ENCODE measurements around the gene FHIT.

FHIT gene

DNA sequence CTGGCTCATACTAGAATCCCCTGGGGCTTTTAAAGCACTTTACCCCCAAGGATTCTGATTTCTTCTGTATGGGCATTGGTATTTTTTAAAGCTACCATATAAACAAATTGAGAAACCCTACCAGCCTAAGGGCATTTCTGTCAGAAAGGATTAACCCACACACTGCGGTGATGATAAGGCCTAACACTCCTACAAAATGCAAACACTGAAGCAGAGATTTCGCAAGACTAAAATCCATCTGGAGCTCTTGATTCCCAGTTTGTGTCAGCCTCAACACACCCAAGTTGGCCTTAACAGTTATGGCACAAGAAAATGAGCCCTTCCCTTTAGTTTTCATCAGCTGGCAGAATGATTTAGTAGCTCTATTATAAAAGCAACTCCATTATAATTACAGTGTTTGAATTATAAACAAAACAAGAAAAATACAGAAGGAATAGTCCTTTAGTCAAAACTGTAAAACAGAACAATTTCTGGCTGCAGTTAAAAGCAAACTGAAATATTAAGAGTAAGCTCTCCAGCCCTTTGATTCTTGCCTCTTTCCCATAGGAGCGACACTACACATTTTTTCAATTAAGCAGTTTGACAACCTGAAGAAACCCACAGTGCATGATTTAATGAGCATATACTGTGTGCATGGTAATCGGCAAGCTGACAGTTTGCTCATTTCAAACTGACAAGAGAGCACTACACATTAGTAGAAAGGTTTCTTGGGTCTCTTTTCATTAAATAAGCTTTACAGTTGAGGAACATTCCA is 441.2 kb downstream of the FHIT start:
- no peak for DNase-seq

DNA sequence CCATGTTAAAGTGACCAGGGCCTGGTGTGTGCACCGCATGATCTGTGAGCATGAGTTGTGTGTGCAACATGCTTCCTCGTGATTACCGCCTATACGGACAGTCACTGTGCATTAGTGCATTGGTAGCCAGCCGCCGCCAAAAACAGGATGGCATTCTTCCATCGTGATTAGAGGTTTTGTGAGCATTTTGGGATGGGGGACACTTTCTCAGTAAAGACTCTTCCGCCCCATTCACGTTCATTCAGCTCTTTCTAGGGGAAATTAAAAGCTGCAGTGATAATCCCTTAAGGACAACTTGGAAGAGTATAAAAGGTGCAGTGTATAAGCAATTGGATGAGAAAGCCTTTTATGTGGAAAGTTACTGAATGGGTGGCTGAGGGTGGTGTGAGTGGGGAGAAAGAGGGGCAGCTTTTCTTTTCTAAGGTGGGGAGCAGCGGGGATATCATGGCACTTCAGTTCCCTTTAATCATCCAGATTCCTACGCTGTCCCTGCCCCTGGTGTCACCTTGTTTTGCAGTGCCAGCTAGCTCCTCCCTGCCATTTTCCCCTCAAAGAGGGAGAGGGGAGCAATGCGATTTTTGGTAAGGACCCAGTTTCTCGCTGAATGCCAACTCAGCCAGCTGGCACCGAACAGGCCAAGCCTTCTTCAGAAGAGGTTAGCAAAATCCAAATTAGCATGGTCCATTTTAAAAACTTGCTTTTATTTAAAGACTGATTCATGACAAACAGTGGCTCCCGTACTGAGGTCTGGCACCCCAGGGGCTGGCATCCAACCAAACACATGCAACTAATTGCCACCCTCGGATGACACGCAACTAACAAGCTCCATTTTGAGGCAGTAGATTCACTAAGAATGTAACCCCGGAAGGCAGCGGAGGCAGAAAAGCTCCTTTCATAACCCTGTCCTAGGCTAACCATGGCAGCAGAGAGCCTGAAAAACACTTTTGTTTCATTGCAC is 447.8 kb downstream of the FHIT start:
- DNase-seq = no peak

DNA sequence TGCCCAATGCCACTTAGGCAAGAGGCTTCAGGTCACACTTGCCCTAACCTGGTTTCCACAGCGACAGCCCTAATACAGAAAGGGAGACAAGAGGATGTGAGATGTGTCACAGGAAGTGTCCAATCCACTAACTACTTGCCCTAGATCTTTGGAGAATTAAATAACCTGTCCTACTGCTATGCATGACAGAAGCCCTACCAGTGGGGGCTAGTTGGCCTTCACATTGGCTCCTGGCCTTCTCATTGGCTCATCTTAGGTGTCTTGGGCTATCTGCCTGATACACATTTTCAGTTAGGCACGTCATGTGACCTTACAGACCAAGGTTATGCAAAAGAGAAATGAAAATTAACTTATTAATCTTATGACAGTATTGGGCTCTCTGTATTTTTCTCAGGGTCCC is 449.9 kb downstream of the FHIT start:
- no peak for DNase-seq

DNA sequence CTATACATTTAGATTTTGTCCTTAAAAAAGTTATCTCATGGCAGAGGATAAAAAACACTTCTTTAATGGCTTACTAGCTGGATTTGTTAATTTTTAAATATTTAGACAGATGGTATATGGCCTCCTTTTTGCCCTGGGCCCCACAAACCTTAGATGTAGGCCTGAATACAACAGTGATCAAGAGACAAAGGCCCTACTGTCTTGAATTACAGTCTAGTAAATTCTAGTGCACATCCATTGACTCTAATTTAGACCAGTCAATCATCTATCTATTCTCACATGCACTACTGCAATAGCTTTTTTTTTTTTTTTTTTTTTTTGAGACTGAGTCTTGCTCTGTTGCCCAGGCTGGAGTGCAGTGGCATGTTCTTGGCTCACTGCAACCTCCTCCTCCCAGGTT is 452.8 kb downstream of the FHIT start:
- no peak for DNase-seq

DNA sequence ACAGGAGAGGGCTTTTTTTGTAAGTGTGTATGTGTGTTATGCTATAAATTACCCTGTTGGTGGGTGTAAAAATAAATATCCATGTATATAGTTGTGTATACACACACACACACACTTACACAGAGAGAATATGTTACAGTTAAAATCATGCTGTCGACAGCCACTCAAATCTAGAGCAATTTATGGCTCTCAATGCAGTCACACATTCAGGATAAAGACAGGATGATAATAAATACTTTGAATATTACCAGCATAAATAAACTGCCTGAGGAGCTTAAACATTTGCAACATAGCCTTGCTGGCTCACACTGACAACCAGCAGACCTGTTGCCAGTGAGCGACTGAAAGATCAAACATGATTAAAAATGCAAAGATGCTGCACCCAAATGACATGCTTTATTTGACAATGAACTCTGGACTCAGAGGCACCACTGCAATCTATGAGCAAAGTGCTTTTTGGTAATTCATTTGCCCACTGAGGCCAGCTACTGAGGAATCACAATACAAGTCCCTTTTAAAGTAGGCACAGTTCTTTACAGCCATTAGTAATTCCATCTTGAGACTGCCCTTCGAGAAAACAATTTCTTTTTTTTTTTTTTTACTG is 458.9 kb downstream of the FHIT start:
- no peak for DNase-seq

DNA sequence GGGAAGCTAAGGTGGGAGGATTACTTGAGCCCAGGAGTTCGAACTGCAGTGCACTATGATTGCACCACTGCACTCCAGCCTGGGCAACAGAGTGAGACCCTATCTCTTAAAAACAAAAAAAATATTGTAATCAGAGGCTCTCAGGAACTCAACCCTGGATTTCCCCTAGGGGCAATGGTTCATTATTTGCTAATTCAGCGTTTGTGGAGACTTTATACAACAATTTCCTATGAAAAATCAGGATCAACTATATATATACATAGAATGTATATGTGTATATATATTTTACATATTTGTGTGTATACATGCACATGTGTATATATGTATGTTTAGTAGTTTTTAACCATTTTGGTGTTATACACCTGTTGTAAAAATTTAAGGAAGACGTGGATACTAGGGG is 463.1 kb downstream of the FHIT start:
- no peak for DNase-seq

DNA sequence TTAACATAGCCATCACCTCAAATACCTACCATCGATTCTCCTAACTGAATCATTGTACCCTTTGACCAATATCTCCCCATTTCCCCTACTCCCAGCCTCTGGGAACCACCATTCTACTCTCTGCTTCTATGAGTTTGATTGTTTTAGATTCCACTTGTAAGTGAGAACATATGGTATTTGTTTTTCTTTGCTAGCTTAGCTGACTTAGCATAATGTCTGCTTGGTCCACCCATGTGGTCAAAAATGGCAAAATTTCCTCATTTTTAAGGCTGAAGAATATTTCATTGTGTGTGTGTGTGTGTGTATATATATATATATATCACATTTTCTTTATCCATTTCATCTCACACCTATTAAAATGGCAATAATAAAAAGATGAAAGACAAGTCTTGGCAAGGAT is 469.3 kb downstream of the FHIT start:
- DNase-seq = no peak

DNA sequence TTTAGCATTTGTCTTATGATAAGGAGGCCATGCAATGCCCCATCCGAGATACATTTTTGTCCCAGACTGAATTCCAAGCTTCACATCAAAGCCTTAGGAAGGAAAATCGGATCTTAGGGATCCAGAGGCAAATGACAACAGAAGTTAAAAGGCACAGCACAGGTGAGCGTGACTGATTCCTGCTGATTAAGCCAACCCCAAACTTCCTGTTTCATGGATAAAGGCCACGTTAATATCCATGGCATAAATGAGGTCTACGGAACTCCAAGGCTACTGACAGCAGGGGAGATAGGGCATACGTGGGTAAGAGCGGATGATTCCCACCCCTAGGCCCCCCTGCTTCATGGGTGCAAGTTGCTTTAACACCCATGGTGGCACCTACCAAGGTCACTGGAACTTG is 471.6 kb downstream of the FHIT start:
- no peak for DNase-seq

DNA sequence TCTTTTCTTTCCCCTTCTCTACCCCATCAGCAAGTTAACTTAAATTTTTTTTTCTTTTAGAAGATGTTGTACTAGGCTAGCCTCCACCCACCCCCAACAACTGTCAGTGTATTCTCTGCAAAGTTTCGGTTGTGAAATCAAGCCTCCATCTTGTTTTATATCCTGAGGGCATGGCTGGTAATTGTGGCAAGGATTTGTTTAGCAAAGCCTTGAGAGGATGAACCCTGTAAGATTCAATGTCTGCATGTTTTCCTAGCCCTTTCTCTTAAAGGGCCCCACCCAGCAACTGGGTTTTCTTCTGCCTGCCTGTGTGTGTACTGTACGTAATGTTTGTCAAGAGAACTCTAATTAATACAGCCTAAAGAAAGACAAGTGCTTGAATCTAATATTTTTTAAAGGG is 475.3 kb downstream of the FHIT start:
- no peak for DNase-seq

DNA sequence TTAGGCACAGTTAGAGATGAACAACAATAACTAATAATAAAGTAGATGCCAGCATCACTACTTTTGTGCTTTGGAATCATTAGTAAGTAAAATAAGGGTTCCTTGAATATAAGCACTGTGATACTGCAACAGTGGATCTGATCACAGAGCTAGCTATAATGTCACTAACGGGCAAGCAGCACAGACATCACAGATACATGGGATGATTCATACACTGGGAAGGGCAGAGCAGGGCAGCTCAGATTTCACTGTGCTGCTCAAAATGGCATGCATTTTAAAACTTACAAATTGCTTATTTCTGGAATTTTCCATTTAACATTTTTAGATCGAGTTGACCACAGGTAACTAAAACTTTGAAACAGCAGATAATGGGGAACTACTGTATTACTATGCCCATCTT is 476.6 kb downstream of the FHIT start:
- DNase-seq = no peak

DNA sequence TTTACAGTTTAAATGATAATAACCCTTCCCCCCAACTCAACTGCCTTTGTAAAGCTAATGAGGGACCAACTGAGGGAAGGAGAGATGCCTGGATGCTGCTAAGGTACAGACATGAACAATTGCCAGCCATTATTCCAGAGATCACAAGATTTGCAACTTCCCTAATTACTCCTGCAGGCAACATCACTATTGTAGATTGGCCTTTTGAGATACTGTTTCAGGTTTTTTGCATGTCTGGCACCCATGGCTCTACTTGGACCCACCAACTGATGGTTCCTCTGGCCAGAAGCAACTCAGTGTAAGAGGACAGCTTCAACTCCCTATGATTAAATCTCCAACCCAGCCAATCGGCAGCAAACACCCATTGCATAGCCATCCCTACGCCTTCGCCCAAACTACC is 478.7 kb downstream of the FHIT start:
- no peak for DNase-seq

DNA sequence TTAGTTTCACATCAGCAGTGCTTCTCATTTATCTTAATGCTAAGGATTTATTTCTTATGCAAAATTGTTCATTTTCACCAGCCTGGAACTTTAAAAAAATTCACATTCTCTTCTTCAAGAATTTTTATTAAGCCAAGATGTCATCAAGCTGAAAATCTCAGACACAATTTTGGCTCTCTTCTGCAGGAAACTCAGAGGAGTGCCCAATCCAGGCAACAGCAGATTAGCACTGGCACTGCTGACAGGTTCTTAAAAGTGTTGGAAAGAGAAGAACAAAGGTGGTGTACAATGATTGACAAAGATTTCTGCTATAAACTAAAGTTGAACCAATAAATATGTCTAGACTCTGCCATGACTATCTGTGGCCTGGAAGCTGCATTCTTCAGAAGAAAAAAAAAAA is 479.5 kb downstream of the FHIT start:
- no peak for DNase-seq

DNA sequence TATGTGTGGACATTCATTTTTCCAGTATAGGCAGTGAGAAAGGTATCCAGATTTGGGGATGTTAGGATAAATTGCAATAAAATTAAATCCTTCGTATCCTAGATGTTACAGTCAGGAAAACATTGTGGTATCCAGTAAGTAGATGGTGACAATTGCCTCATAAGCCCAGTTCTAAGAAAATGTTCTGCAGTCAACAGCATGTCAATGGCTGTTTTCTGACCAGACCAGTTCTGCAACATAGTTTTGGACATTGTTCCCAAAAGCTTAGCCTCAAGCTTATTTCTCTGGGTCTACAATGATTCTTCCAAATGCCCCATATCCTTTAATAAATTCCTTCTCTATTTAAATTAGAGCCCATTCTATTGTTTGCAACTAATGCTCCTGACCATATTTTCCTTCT is 480.7 kb downstream of the FHIT start:
- DNase-seq = no peak

DNA sequence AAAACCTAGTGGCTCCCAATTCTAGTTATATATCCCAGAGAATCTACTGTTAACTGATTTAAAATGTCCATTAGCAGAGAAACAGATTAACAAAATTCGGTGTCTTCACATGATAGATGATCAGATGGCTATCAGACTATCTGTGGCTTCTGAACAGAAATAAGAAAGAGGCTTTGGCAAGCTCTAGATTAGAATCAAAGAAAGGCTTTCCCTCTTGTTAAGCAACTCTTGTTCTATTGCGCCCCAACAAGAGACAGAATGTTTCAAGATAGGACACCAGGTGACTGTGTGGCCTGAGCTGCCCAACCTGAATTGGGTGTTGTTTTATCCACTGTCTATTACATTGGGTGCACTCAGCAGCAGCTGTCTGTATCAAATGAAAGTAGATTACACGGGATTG is 483.7 kb downstream of the FHIT start:
- DNase-seq = no peak

DNA sequence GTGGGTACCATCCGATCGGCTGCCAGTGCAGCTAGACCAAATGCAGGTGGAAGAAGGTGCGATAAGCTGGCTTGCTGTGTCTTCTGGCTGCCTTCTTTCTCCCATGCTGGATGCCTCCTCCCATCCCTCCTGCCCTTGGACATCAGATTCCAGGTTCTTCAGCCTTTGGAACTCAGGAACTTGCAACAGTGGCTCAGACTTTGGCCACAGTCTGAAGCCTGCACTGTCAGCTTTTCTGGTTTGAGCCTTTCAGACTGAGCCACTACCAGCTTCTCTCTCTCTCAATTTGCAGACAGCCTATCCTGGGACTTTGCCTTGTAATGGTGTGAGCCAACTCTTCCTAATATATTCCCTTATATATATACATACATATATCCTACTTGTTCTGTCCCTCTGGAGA is 485.5 kb downstream of the FHIT start:
- no peak for DNase-seq

DNA sequence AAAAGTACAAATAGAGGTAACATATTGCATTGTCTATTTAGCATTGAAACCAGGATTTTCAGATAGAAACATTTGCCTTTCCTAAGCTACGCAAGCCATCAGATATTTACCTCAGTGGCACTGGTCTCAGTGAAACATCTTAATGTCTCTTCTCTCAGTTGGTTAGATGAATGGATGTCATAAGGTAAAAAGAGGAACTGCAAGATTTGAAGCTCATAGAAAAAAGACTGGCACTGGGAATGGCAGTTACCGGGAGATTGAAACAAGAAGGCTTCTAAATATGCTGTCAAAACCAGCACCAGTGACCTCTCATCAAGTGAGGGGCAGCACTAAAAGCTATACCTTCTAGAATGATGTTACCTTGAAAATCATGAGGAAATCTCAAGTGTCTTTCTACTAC is 486.4 kb downstream of the FHIT start:
- no peak for DNase-seq

DNA sequence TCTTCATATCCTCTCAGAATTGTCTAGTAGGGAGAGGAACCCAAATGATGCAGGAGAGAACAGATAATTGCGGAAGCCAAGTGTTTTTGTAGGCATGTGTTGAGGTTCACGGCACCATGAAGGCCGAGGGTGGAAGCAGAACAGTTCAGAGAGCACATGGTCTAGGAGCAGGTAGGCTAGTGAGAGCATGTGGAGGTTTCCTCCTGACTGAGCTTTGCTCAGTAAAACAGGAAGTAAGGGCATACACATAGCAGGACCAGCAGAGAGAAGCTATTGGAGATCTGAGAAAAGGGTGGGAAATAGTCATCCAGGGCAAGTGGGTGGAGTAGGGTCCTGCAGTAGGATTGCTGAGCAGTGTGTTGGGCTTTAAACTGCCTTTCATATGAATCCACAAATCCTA is 491.1 kb downstream of the FHIT start:
- no peak for DNase-seq

DNA sequence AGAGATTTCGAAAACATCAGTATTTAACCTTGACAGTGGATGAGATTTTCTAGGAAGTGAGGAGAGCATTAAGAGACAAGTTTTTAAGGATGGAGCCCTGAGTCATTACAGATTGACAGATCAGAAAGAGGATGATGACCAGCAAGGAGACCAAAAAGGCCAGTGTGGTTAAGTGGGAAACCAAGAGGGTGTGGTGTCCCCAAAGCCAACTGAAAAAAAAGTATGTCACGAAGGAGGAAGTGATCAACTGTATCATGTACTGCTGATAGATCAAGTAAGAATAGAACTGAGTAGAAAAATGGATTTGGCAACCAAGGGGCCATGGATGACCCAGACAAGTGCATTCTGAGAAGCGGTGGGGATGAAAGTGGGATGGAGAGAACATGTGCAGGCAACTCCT is 491.8 kb downstream of the FHIT start:
- DNase-seq = no peak

DNA sequence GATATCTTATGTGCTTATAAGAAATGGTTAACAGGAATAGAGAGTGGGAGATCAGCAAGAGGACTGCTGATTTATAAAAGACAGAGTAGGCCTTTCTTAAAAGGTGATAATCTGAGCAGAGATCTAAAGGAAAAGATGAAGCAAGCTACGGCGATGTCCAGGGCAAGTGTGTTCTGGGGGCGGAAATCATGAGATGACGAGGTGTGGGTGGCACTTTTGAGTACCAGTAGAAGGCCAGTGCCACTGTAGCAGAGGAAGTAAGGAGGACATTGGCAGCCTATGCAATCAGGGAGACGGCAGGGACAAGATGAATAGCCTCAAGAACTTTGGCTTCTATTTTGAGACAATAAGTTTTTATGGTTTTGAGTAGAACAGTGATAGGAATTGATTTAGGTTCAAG is 492.4 kb downstream of the FHIT start:
- no peak for DNase-seq

DNA sequence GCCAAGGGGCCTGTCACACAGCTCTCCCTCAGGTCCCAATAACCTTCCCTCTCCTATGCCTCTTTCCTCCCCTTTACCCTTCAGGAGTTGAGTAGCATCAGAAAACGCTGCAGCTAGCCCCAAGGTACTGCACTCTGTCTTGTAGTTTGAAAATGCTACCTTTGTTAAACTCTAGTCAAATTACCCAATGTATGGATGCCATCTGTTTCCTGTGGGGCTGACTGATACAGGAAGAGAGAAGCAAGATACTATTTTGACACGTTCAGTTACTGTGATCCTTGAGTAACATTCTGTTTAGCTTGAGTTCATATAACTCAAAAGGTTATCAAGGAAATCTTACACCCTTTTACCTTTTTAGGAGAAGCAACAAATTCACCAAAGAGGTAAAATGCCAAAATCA is 493.1 kb downstream of the FHIT start:
- no peak for DNase-seq

DNA sequence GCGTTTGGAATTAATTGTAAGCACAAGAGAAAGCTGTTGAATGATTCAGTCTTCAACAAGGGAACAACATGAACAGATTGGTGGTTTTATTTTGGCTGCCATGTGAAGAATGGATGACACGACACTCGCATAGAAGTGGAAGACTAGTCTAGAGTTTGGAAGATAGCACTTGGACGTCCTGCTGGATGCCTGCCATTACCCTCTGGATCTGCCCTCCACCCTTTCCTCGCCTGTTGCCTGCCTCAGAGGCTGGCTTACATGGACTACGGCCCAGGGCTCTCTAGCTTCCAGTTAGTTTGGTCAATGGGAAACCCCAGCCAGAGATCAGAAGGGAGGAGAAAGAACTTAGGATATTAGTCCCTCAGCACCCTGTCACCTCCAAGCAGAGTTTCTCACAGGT is 493.5 kb downstream of the FHIT start:
- DNase-seq = no peak

DNA sequence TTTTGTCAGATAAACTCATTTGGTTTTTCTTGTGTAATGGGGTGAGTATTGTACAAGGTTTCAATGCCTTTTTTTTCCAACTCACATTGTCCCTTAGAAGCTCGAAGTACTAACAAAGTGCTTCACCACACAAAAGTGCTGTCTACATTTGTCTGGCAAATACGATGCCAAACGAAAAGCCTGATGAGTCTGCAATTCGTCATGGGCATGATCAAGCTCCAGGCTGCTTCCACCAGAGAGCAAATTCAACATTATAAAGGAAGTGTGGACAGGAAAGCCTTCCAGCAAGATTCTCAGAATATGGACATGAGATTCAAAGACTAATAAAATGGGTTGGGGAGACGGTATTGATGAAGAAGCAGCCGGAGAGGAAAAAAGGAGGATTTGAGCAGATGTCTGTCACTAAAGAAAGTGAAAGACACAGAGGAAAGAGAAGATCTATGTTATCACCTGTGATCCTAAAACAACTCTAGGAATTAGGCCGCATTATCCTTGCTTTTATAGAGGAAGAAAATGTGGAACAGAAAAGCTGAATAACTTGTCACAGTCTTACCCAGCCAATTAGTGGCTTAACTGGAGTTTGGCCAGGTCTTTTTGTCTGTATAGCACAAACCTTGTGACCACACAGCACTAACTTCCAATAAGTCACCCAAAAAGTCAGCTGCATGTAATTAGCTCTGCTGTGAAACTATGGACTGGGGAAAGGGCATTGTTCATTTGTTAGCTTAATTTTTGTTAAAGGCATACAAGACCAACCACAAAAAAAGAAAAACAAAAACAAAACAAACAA is 494.8 kb downstream of the FHIT start:
- DNase-seq = no peak

DNA sequence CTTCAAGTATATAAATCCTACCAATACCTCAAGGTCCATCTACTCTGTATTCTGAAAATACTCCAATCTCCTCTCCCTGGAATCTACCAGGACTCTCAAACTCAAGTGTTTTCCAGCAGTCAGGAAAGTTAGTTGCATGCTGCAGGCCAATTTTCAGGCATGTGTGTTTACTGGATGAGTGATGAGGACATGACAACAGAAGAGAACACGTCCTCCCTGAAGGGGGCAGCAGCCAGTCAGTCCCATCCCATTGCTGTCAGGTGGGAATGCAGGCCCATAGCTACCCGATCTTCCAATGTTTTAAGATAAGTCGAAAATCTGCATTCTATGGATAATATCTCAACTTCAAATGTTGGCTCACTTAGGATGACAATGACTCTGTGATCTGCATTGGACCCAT is 496.2 kb downstream of the FHIT start:
- no peak for DNase-seq

All from activated gamma-delta T cell treated with Interleukin-2 at 50 U/mL for 16 hours (primary cell).